DMS53 treated with DMSO at 0.1 percent for 48 hours (cell line): ENCODE measurements around the gene TECR.
"Not testable (repeated sequence)": the region's sequence is repeated elsewhere in the genome, so short reads cannot be mapped to it uniquely, and the experiment has no call there.

ENCODE experiments used
- DNase-seq: peaks from one replicate; lab custom pipeline; 2025; ENCODE audit not compliant: unreplicated experiment; lab: John Stamatoyannopoulos, UW

The TECR gene

GRCh38 chr19:14559916-14560775, 30.8 kb downstream of the TECR start:
- DNase-seq = no peak

DNA sequence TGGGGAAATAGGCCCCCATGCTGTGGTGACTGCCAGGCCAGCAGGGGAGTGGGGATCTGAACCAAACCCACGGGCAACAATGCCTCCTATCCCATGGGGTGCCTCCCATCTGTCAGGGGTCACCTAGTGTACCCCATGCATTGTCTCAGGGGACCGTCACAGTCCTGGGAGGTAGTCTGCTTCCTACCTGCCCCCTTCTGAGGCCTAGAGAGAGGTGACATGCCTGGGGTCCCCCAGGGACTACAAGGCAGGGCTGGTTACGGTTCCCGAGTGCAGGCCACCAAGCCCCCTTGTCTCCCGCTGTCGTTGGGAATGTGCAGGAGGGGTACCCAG, 31.3 kb downstream of the TECR start:
- DNase-seq = no peak

- DNase-seq = no peak
These were observed 31.9 kb downstream of the TECR start for GRCh38 chr19:14561249-14561648.

GRCh38 chr19:14561847-14562351, 32.5 kb downstream of the TECR start:
- DNase-seq = no peak

GRCh38 chr19:14562660-14563589, 33.5 kb downstream of the TECR start:
- no peak for DNase-seq

DNA sequence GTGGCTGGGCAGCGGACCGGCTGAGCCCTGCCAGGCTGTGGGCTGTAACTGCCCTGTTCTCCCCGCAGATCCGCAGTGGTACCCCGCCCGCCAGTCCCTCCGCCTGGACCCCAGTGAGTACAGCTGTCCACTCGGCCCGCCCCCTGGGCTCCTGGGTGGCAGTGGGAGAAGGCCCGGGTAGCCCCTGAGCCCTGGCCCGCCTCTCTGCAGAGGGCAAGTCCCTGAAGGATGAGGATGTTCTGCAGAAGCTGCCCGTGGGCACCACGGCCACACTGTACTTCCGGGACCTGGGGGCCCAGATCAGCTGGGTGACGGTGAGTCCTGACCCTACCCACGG, 34.2 kb downstream of the TECR start:
- no peak for DNase-seq

DNA sequence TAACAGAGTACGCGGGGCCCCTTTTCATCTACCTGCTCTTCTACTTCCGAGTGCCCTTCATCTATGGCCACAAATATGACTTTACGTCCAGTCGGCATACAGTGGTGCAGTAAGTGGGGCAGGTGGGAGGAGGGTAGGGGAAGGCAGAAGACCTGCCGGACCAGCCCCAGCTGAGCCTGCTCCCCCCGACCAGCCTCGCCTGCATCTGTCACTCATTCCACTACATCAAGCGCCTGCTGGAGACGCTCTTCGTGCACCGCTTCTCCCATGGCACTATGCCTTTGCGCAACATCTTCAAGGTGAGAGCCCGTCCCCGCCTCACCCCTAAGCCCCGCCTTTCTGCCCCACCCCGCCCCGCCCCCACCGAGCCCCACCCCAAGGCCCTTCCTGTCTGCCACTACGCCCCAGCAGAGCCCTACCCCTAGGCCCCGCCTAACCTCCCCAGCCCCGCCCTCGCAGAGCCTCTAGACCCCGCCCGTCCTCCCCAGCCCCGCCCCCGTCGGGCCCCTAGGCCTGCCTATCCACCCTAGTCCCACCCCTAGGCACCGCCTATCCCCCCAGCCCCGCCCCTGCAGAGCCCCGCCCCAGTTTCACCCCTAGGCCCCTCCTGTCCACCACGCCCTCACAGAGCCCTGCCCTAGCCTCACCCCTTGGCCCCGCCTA, 34.7 kb downstream of the TECR start:
- no peak for DNase-seq

- DNase-seq = not testable (repeated sequence)
These were observed 35.4 kb downstream of the TECR start for GRCh38 chr19:14564652-14565297.

- no peak for DNase-seq
These were observed 35.9 kb downstream of the TECR start for GRCh38 chr19:14565298-14565679.

- no peak for DNase-seq
These were observed 36.6 kb downstream of the TECR start for GRCh38 chr19:14565765-14566711.

DNA sequence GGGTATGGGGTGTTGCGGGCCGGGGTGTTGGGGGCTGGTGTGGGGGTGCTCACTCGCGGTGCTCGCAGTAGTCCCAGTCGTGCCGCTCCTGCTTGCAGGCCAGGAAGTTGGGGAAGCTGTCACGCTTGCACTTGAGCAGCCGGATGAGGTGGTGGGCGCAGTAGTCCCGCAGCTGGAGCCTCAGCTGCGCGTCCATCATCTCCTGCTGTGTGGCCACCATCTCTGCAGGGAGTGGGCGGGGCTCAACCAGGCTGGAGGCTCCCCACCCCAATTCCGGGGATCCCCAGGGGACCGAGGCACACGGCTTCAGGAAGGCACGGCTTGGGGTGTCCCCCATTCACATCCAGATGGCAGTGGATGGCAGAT, 37.3 kb downstream of the TECR start:
- no peak for DNase-seq

- DNase-seq = no peak
These were observed 37.7 kb downstream of the TECR start for GRCh38 chr19:14567079-14567478.

- no peak for DNase-seq
These were observed 41.6 kb downstream of the TECR start for GRCh38 chr19:14570864-14571527.

DNA sequence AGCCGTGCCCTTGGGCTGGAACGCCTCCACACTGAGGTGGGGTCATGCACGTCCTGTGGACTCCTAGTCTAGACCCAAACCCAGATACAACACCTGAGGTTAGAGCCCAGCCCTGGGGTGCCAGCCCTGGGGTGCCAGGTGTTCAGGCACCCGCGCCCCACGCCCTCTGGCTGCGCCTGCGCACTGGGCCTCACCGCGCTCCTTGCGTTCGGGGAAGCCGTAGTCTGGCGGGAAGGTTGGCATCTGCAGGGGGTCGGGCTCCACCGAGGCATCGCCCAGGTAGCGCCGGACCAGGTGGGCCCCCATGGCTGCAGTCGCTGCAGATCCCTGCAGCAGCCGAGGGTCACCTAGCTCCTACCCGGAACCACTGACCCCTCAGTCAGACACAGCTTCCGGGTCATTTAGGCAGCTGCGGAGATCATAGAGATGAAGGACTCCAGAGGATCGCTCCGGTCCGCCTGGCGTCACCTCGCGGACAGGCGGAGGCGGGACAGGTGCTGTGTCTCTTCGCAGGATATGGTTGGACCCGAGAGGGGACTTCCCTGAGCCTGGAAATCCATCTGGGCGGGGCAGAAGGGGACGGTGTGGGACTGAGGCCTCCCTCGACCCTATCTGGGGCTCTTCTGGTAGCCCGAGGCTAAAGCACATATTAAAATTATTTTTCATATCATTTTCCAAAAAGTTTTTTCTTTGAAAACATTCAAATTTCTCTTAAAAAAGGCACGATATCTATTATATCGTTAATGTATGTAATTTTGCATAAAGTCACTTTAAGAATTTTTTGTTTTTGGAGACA, 42.5 kb downstream of the TECR start, which contains the start of gene NDUFB7:
Gene NDUFB7 (minus strand): TSS at position 372 of the 796 bp plus-strand sequence. CDS start 66 bp downstream, at position 306.
- DNase-seq = peak; percentile 77

DNA sequence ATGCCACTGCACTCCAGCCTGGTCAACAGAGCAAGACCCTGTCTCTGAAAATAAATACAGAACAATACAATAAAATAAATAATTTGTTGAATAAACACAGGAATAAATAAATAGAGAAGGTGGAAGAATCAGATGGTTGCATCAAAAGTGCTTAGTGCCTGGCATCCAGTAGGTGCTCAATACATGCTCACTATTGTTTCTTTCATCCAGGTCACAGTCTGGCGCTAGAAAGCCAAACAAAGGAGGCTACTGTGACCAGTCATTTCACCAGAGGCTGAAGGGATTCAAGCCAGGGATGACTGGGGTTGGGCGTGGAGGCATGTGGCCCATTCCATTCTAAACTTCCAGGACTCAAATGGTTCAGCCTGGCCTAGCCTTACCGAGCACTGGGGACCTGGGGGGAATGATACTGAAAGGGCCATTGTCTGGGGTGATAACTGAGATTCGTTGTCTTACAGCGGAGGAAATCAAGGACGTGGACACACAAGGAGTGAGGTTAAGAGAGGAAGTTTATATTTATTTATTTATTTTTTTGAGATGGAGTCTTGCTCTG, 46.1 kb downstream of the TECR start:
- no peak for DNase-seq

DNA sequence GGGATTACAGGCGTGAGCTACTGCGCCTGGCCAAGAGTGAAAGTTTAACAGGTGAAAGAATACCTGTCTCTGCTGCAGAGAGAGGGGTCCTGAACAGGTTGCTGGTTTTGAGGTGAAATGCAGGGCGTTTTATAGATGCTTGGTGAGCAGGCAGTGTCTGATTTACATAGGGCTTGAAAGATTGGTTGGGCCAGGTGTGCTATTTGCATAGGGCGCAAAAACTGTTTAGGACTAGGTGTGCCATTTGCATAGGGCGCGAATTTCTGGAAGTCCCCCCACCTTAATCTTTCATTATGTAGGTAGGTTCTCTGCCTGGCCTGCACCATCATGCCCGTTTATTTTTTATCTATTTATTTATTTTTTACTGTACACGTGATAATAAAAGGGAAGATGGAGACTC, 47.0 kb downstream of the TECR start:
- no peak for DNase-seq

DNA sequence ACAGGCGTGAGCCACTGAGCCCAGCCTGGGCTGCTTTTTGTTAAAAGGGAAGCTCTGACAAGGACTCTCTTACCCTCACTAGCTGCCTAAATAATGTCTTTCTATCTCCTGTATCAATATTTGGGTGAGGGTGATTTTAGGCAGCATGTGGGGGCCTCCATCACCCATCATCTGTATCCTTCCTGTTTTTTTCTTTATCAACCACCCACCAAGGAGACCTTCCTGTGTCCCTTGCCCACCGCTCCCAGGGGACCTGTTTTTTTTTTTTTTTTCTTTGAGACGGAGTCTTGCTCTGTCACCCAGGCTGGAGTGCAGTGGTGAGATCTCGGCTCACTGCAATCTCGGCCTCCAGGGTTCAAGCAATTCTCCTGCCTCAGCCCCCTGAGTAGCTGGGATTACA, 47.9 kb downstream of the TECR start:
- DNase-seq = no peak

DNA sequence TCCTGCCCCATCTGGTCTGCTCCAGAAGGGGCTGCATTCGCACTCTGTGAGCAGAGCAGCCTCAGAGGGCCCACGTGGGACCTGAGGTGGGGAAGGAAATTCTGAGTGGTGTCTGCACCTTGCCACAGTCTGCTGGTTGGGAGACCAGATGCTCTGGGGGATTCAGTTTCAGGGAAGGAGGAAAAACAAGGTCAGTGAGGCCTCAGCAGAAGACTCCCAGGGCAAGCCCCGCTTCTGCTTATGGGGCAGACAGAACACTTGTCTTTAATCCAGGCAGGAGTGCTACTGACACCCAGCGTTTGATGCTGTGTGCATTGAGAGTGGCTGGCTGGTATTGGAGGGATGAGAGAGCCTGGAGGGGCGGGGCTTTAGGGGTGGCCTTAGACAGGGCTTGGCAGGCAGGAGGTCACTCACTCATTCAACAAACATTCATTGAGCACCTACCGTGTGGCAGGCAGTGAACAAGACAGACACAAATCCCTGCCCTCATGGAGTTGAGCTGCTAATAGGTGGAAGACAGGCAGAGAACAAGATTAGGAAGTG, 48.6 kb downstream of the TECR start:
- DNase-seq = no peak
